BLaER1 (cell line): Measurements from ENCODE around the gene PRSS38.
A peak's percentile ranks its signal among the peaks of the same experiment; 100 is the strongest.

Source experiments
- H3K27ac ChIP-seq: shearing (Covaris generic); formaldehyde crosslinking; 2 replicates; pipeline ENCODE4 v1.8.1; 2022
- H3K27me3 ChIP-seq: shearing (Covaris generic); formaldehyde crosslinking; 2 replicates; pipeline ENCODE4 v1.8.1; 2022
- H3K36me3 ChIP-seq: shearing (Covaris generic); formaldehyde crosslinking; 2 replicates; pipeline ENCODE4 v1.8.1; 2022
- H3K4me1 ChIP-seq: shearing (Covaris generic); formaldehyde crosslinking; 2 replicates; pipeline ENCODE4 v1.8.1; 2022
- H3K4me2 ChIP-seq: shearing (Covaris generic); formaldehyde crosslinking; 2 replicates; pipeline ENCODE4 v1.8.1; 2022
- H3K4me3 ChIP-seq: shearing (Covaris generic); formaldehyde crosslinking; 2 replicates; pipeline ENCODE4 v1.8.1; 2022
- H3K9ac ChIP-seq: shearing (Covaris generic); formaldehyde crosslinking; 2 replicates; pipeline ENCODE4 v1.8.1; 2022
- H3K9me3 ChIP-seq: shearing (Covaris generic); formaldehyde crosslinking; 2 replicates; pipeline ENCODE4 v1.8.1; 2022
- H4K20me1 ChIP-seq: shearing (Covaris generic); formaldehyde crosslinking; 2 replicates; pipeline ENCODE4 v1.8.1; 2022
- Cebpa-rat ChIP-seq: shearing (Covaris generic); IDR thresholded peaks from 2 replicates; pipeline ENCODE4 v1.8.1; 2022

Gene PRSS38

DNA sequence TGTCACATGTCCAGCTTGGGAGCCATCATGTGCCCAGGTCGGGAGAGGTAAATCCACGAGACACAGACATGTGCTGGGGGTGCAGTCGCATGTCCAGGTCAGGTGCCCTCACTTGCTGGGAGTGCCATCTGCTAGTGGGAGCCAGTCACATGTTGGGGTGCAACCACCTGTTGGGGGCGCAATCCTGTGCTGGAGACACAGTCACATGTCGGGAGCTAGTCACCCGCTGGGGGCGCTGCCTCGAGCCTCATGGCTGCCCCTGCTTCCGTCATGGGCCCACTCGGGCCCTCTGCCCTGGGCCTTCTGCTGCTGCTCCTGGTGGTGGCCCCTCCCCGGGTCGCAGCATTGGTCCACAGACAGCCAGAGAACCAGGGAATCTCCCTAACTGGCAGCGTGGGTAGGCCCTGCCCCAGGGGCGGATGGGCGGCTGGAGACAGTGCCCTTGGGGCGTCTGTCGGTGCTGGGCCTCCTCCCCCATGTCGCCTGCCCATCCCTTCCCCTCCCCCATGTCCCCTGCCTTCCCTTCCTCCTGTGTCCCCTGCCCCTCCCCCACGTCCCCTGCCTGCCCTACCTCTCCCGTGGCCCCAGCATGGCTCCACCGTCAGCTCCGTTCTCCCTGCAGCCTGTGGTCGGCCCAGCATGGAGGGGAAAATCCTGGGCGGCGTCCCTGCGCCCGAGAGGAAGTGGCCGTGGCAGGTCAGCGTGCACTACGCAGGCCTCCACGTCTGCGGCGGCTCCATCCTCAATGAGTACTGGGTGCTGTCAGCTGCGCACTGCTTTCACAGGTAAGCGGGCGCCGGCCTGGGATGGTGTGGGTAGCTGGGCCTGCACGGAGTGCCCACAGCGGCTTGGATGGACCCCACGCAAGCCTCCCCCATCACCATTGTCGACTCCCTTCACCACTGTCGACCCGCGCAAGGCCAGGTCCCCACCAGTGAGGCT lies at the start of gene PRSS38:
PRSS38 (plus strand) TSS at position 208 of the 942 bp plus-strand sequence; CDS start at position 250, 42 bp downstream.
- Histone ChIP-seq H3K9ac (no peak within 1 kb of the TSS), H3K4me2 (no peak within 1 kb of the TSS), H3K4me1 (0 out of 2 replicates have a peak, but pooled peaks cover 6% of the 10 kb centered on the region), H3K9me3 (peaks cover 56% of the 10 kb centered on the region), H4K20me1 (no peaks in the 10 kb centered on the region), H3K4me3 (no peak within 1 kb of the TSS), H3K36me3 (no peaks in the 10 kb centered on the region), H3K27me3 (no peaks in the 10 kb centered on the region), H3K27ac (no peak within 1 kb of the TSS)
- TF ChIP-seq Cebpa-rat: no peak

DNA sequence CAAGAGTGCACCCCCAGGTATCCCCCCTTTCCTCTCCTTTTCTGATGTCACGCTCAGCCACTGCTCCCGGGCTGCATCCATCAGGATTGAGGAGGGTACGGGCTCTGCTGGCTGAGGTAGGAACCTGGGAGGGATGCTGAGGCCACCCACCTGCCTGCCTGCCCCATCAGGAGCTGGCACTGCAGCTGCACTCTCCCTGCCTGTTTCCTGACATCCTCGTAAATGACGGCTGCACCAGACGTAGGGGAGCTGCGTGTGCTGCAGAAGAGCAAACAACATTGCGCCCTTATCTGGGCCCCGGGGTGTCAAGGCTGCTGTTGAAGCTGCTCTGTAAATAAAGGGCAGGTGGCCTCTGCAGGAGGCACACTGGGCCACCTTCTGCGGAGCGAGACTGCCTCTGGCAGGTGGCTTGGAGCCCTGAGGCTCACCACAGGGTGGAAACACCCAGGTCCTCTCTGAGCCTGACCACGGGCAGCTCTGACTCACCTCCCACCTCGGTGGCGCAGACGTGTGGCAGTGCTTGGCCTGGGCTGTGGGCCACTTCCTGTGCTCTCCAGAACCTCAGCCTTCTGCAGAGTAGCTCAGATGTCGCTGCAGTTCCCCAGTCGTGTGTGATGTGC lies 49.4 kb upstream of the PRSS38 start:
- Histone ChIP-seq H3K4me2 (peak overlapping the region; percentile 59), H3K36me3 (peaks cover 89% of the 10 kb centered on the region)

GRCh38 chr1:227766653-227767277 lies 48.7 kb upstream of the PRSS38 start:
- Histone ChIP-seq H3K4me1 (peaks cover 55% of the 10 kb centered on the region), H3K4me2 (peak overlapping the region; percentile 59), H3K36me3 (peaks cover 86% of the 10 kb centered on the region), H3K4me3 (no peak overlapping the region), H4K20me1 (peaks cover 80% of the 10 kb centered on the region), H3K27me3 (no peaks in the 10 kb centered on the region), H3K9me3 (no peaks in the 10 kb centered on the region), H3K27ac (no peak overlapping the region), H3K9ac (no peak overlapping the region)
- TF ChIP-seq Cebpa-rat: no peak

More for the DNA sequence above, 49.4 kb upstream of the PRSS38 start:
- 0 out of 2 replicates have a peak overlapping the region, but pooled peaks have one; percentile 10 for H3K9ac ChIP-seq
- H4K20me1 ChIP-seq: peaks cover 86% of the 10 kb centered on the region
- H3K9me3 ChIP-seq: no peaks in the 10 kb centered on the region
- H3K27ac ChIP-seq: no peak overlapping the region
- H3K4me3 ChIP-seq: no peak overlapping the region
- peaks cover 60% of the 10 kb centered on the region for H3K4me1 ChIP-seq
- no peak for TF ChIP-seq Cebpa-rat
- no peaks in the 10 kb centered on the region for H3K27me3 ChIP-seq

GRCh38 chr1:227767401-227768124 lies 47.9 kb upstream of the PRSS38 start:
- H3K36me3 ChIP-seq: peaks cover 91% of the 10 kb centered on the region
- H3K9ac ChIP-seq: no peak overlapping the region
- no peak overlapping the region for H3K4me3 ChIP-seq
- peaks cover 47% of the 10 kb centered on the region for H3K4me1 ChIP-seq
- no peak overlapping the region for H3K4me2 ChIP-seq
- no peak for TF ChIP-seq Cebpa-rat
- H3K27me3 ChIP-seq: no peaks in the 10 kb centered on the region
- H3K27ac ChIP-seq: no peak overlapping the region
- H4K20me1 ChIP-seq: peaks cover 72% of the 10 kb centered on the region
- H3K9me3 ChIP-seq: no peaks in the 10 kb centered on the region

GRCh38 chr1:227768125-227768439 lies 47.4 kb upstream of the PRSS38 start:
- Histone ChIP-seq H3K9me3 (no peaks in the 10 kb centered on the region), H3K4me1 (peaks cover 42% of the 10 kb centered on the region), H3K27ac (no peak overlapping the region), H3K36me3 (peaks cover 92% of the 10 kb centered on the region), H4K20me1 (peaks cover 66% of the 10 kb centered on the region), H3K4me3 (no peak overlapping the region), H3K9ac (no peak overlapping the region), H3K27me3 (no peaks in the 10 kb centered on the region), H3K4me2 (no peak overlapping the region)
- TF ChIP-seq Cebpa-rat: no peak

GRCh38 chr1:227768640-227769039 lies 46.8 kb upstream of the PRSS38 start:
- H3K4me3 ChIP-seq: no peak overlapping the region
- H3K9ac ChIP-seq: no peak overlapping the region
- H3K4me1 ChIP-seq: peaks cover 36% of the 10 kb centered on the region
- H3K9me3 ChIP-seq: no peaks in the 10 kb centered on the region
- H3K4me2 ChIP-seq: no peak overlapping the region
- H4K20me1 ChIP-seq: peaks cover 62% of the 10 kb centered on the region
- no peak for TF ChIP-seq Cebpa-rat
- peaks cover 91% of the 10 kb centered on the region for H3K36me3 ChIP-seq
- no peaks in the 10 kb centered on the region for H3K27me3 ChIP-seq
- H3K27ac ChIP-seq: no peak overlapping the region

- Histone ChIP-seq H3K27me3 (no peaks in the 10 kb centered on the region), H3K9me3 (no peaks in the 10 kb centered on the region), H3K4me2 (no peak overlapping the region), H3K4me1 (peaks cover 35% of the 10 kb centered on the region), H3K9ac (no peak overlapping the region), H4K20me1 (peaks cover 62% of the 10 kb centered on the region), H3K4me3 (no peak overlapping the region), H3K27ac (no peak overlapping the region), H3K36me3 (peaks cover 90% of the 10 kb centered on the region)
- TF ChIP-seq Cebpa-rat: no peak
Measured at GRCh38 chr1:227769047-227769935, 46.2 kb upstream of the PRSS38 start.

- peaks cover 61% of the 10 kb centered on the region for H4K20me1 ChIP-seq
- no peak for TF ChIP-seq Cebpa-rat
- no peaks in the 10 kb centered on the region for H3K27me3 ChIP-seq
- peaks cover 85% of the 10 kb centered on the region for H3K36me3 ChIP-seq
- no peak overlapping the region for H3K4me3 ChIP-seq
- no peak overlapping the region for H3K9ac ChIP-seq
- H3K4me2 ChIP-seq: no peak overlapping the region
- H3K9me3 ChIP-seq: no peaks in the 10 kb centered on the region
- H3K27ac ChIP-seq: no peak overlapping the region
- peaks cover 27% of the 10 kb centered on the region for H3K4me1 ChIP-seq
Measured at GRCh38 chr1:227769936-227770494, 45.5 kb upstream of the PRSS38 start.
